C4-2B (cell line): ENCODE data around the gene SPHK1.

Experiments
- H3K27ac ChIP-seq: fragments of 450-650 bp; 2 replicates; pipeline ENCODE4 v1.5.1; 2017
- CTCF ChIP-seq: fragments of 450-650 bp; conservative IDR thresholded peaks from 2 replicates; pipeline ENCODE4 v1.5.1; 2017; ENCODE audit warnings: mild to moderate bottlenecking
- ZFX ChIP-seq: fragments of 450-650 bp; IDR thresholded peaks from 2 replicates; pipeline ENCODE4 v1.6.1; 2017

The SPHK1 gene

GRCh38 chr17:76350463-76350862 is 33.9 kb upstream of the SPHK1 start:
- TF ChIP-seq CTCF (no peak), ZFX (no peak)
- H3K27ac ChIP-seq = no peak overlapping the region

DNA sequence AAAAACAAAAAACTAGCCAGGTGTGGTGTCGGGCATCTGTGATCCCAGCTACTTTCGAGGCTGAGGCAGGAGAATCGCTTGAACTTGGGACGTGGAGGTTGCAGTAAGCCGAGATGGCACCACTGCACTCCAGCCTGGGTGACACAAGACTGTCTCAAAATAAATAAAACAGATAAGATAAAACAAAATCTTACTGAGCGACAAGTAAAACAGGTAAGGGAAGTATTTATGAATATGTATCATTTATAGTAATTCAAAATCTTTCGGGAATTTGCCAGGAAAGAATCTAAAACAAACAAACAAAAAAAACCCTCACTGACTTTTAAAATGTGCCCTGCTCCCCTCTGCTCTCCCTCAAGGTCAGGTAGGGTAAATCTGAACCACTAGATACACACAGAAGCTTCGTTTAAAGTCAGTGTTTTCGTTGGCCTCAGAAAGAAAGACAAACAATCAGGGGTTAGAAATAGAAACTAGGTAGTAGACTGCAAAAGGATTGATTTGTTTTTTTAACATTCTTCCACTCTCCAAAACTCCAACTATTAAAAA is 32.8 kb upstream of the SPHK1 start:
- TF ChIP-seq CTCF (no peak), ZFX (no peak)
- H3K27ac ChIP-seq = no peak overlapping the region; the same call in 1 of the 2 replicates

DNA sequence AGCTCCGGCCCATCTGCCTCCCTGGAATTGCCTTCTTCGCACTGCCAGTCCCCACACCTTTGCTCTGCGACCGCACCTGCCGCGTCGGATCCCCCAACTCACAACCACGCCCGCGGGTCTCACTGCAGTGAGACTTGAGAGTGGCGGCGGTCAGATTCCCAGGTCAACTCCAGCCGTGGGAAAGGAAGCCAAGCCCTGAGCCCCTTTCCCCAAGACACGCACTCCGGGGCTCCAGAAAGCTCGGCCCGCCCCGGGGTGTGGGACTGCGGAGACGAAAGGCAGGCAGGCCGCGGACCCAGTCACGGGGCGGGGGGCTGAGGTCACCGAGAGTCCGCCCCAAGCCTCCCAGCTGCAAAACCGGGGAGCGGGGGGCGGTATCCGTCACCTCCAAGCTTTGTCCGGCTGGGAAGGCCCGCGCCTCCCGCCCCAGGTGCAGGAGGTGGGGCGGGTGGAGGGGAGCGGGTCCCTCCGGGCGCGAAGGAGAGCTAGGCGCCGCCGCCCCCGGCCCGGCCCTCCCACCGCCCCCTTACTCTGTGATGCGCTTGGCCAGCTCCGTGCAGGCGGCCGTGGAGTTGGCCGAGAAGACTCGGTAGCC is 31.3 kb upstream of the SPHK1 start:
- TF ChIP-seq CTCF (no peak), ZFX (peak; percentile 75; the same call in 1 of the 2 replicates)
- H3K27ac ChIP-seq = peak overlapping the region; percentile 85

GRCh38 chr17:76353599-76354316 is 30.7 kb upstream of the SPHK1 start, which contains the start of gene PRPSAP1:
Gene PRPSAP1, minus strand, starts transcription at chr17:76353916. Its CDS starts 213 bp downstream, at chr17:76353703.
- H3K27ac ChIP-seq = peak within 1 kb of the TSS; percentile 85
- peak; percentile 74 for TF ChIP-seq ZFX
- no peak for TF ChIP-seq CTCF

- H3K27ac ChIP-seq = peak overlapping the region; percentile 85
- no peak for TF ChIP-seq CTCF
- no peak for TF ChIP-seq ZFX
These were observed 30.1 kb upstream of the SPHK1 start for GRCh38 chr17:76354317-76354729.

DNA sequence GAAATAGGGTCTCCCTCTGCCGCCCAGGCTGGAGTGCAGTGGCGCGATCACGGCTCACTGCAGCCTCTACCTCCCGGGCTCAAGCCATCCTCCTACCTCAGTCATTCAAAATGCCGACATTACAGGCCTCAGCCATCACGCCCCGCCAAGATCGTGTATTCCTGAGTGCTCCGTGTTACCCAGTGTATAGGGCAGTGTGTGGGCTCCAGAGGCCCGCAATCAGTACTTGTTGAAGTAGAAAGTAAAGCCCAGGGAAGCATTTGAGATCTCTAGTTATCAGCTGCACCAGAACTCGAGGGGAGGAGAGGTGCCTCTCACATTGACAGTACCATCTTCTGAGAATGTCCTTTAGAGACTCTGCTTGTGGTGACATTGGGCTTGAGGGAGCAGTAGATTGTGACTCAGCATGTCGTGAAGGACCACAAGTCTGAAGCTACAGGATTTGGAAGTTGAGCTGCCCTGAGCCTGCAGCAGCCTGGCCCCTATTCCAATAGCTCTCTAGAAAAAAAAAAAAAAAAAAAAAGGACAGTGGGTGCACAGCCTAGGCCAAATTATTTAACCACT is 29.6 kb upstream of the SPHK1 start:
- TF ChIP-seq CTCF (no peak), ZFX (no peak)
- peak overlapping the region; percentile 85 for H3K27ac ChIP-seq
